ENCODE results near the gene VAT1L.

The VAT1L gene

DNA sequence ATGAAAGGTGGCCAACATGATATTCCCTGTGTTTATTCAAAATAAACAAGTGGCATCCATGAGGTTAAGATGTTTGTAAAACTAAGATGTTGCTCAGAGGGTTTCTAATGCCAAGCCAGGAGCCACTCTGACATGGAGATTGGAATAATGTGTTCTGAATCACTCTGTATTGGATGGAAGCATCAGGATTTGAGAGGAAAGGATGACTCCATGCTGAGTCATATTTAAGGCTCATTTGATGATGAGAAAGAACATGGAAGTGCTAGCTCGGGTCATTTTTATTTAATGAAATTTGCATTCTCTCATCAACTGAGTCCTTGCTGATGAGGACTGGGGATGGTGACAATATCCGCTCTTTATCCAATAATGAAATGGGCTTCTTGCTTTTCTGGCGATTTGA, 6.2 kb downstream of the VAT1L start:
- no peaks in the 10 kb centered on the region for H3K4me1 ChIP-seq (ENCODE audit: insufficient read depth, low read length, severe bottlenecking)
- no peaks in the 10 kb centered on the region for H3K27me3 ChIP-seq (ENCODE audit: insufficient read depth, low read length)
- H3K9me2 ChIP-seq (ENCODE audit: low read depth, low read length): no peaks in the 10 kb centered on the region
- no peaks in the 10 kb centered on the region for H3K36me3 ChIP-seq (ENCODE audit: insufficient read depth, low read length)
- no peak overlapping the region for H3K4me3 ChIP-seq (ENCODE audit: low read depth, low read length, poor library complexity, severe bottlenecking)
- H3F3A ChIP-seq (ENCODE audit: insufficient read depth, low read length): no peaks in the 10 kb centered on the region
- no peak overlapping the region for H3K4me2 ChIP-seq (ENCODE audit: low read length)
- no peak overlapping the region for H3K9ac ChIP-seq (ENCODE audit: low read length)
- H4K20me1 ChIP-seq (ENCODE audit: insufficient read depth, low read length): no peaks in the 10 kb centered on the region
- H2AFZ ChIP-seq (ENCODE audit: low read length): no peak overlapping the region
- H3K79me2 ChIP-seq (ENCODE audit: insufficient read depth, low read length): no peaks in the 10 kb centered on the region
- H3K9me3 ChIP-seq (ENCODE audit: low read length): no peaks in the 10 kb centered on the region
- no peak overlapping the region for H3K27ac ChIP-seq (ENCODE audit: low read depth, low read length, poor library complexity, severe bottlenecking)
- TF ChIP-seq EZH2 (IDR thresholded peaks at IDR 0.05; ENCODE audit: borderline replicate concordance, low read length): no peak
- TF ChIP-seq, protein P1, sequence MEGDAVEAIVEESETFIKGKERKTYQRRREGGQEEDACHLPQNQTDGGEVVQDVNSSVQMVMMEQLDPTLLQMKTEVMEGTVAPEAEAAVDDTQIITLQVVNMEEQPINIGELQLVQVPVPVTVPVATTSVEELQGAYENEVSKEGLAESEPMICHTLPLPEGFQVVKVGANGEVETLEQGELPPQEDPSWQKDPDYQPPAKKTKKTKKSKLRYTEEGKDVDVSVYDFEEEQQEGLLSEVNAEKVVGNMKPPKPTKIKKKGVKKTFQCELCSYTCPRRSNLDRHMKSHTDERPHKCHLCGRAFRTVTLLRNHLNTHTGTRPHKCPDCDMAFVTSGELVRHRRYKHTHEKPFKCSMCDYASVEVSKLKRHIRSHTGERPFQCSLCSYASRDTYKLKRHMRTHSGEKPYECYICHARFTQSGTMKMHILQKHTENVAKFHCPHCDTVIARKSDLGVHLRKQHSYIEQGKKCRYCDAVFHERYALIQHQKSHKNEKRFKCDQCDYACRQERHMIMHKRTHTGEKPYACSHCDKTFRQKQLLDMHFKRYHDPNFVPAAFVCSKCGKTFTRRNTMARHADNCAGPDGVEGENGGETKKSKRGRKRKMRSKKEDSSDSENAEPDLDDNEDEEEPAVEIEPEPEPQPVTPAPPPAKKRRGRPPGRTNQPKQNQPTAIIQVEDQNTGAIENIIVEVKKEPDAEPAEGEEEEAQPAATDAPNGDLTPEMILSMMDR (IDR thresholded peaks at IDR 0.05; ENCODE audit: low read length): no peak

DNA sequence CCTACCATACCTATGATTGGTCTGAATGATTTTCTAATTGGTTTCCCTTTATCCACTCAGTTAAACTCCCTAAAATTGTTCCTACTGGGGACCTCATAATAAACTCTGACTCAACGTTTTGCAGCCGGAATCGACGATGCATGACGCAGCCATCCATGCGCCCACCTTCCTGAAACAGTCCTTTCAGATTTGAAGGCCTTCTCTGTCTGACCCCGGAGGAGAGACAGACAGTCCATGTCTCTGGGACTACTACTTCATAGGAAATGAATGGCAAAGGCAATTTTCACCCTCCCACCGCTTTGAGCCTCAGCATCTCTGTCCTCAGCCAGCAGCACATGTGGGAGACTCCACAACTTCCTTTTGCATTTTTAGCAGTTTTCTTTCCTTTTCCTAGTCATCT, 13.5 kb downstream of the VAT1L start:
- H3K4me2 ChIP-seq (ENCODE audit: low read length): no peak overlapping the region

DNA sequence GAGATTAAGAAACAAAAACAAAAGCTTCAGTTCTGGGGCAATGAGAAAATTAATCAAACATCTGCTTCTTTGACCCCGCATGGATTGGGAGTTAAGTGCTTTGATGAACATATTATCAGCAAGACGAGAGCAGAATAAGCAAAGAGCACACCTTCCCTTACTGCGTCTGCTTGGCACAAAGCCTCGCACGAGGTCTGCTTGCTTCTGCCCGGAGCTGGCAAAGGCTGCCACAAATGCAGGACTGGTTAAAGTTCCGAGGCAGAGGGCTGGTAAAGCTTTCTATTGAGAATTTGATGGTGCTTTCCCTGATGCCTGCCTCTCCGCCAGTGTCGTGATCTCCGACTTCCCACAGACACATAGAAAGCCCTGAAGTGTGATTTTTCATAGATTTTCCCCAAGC, 17.0 kb downstream of the VAT1L start:
- H3K4me3 ChIP-seq (ENCODE audit: low read depth, low read length, poor library complexity, severe bottlenecking): no peak overlapping the region
- no peaks in the 10 kb centered on the region for H3K4me1 ChIP-seq (ENCODE audit: insufficient read depth, low read length, severe bottlenecking)
- H3K9me2 ChIP-seq (ENCODE audit: low read depth, low read length): no peaks in the 10 kb centered on the region
- H3K36me3 ChIP-seq (ENCODE audit: insufficient read depth, low read length): no peaks in the 10 kb centered on the region
- no peak overlapping the region for H3K27ac ChIP-seq (ENCODE audit: low read depth, low read length, poor library complexity, severe bottlenecking)
- no peak overlapping the region for H3K4me2 ChIP-seq (ENCODE audit: low read length)
- no peaks in the 10 kb centered on the region for H3K27me3 ChIP-seq (ENCODE audit: insufficient read depth, low read length)
- H4K20me1 ChIP-seq (ENCODE audit: insufficient read depth, low read length): no peaks in the 10 kb centered on the region
- H3K9ac ChIP-seq (ENCODE audit: low read length): no peak overlapping the region
- H2AFZ ChIP-seq (ENCODE audit: low read length): no peak overlapping the region
- H3F3A ChIP-seq (ENCODE audit: insufficient read depth, low read length): no peaks in the 10 kb centered on the region
- no peaks in the 10 kb centered on the region for H3K79me2 ChIP-seq (ENCODE audit: insufficient read depth, low read length)
- H3K9me3 ChIP-seq (ENCODE audit: low read length): no peaks in the 10 kb centered on the region
- TF ChIP-seq, protein P1 (IDR thresholded peaks at IDR 0.05; ENCODE audit: low read length): no peak
- no peak for TF ChIP-seq EZH2 (IDR thresholded peaks at IDR 0.05; ENCODE audit: borderline replicate concordance, low read length)

More for the DNA sequence above, 13.5 kb downstream of the VAT1L start:
- H3K4me1 ChIP-seq (ENCODE audit: insufficient read depth, low read length, severe bottlenecking): no peaks in the 10 kb centered on the region
- H2AFZ ChIP-seq (ENCODE audit: low read length): no peak overlapping the region
- H3K36me3 ChIP-seq (ENCODE audit: insufficient read depth, low read length): no peaks in the 10 kb centered on the region
- no peak overlapping the region for H3K9ac ChIP-seq (ENCODE audit: low read length)
- no peaks in the 10 kb centered on the region for H3K79me2 ChIP-seq (ENCODE audit: insufficient read depth, low read length)
- no peaks in the 10 kb centered on the region for H3K9me2 ChIP-seq (ENCODE audit: low read depth, low read length)
- no peaks in the 10 kb centered on the region for H4K20me1 ChIP-seq (ENCODE audit: insufficient read depth, low read length)
- H3K9me3 ChIP-seq (ENCODE audit: low read length): no peaks in the 10 kb centered on the region
- H3K27ac ChIP-seq (ENCODE audit: low read depth, low read length, poor library complexity, severe bottlenecking): no peak overlapping the region
- no peaks in the 10 kb centered on the region for H3F3A ChIP-seq (ENCODE audit: insufficient read depth, low read length)
- TF ChIP-seq EZH2 (IDR thresholded peaks at IDR 0.05; ENCODE audit: borderline replicate concordance, low read length): no peak
- TF ChIP-seq, protein P1 (IDR thresholded peaks at IDR 0.05; ENCODE audit: low read length): no peak
- no peak overlapping the region for H3K4me3 ChIP-seq (ENCODE audit: low read depth, low read length, poor library complexity, severe bottlenecking)
- no peaks in the 10 kb centered on the region for H3K27me3 ChIP-seq (ENCODE audit: insufficient read depth, low read length)

All from OCI-LY1 (cell line).